ENCODE results near the gene DNAJB8.
A peak's percentile ranks its signal among the peaks of the same experiment; 100 is the strongest.

GRCh38 chr3:128432971-128433836 is 33.5 kb downstream of the DNAJB8 start:
- TF ChIP-seq CTCF (conservative IDR thresholded peaks at IDR 0.05 in 1 of 2, IDR thresholded peaks at IDR 0.05 in 1 of 2; ENCODE audit: low read depth in 1 of 2, low read length in 2 of 2), result no peak
- peak; percentile 82 for TF ChIP-seq EZH2 (IDR thresholded peaks at IDR 0.05; ENCODE audit: low read length, missing control alignments)

Measured in fibroblast of lung (primary cell).